Upper lobe of right lung (tissue), 1 donor: ENCODE results near the gene SLC6A14. TPM values are rescaled to one million over a fixed set of nuclear protein-coding genes. Genes with fewer than 3 reads are reported as not detected.

ENCODE experiments used
- ATAC-seq: fragments of 200-7000 bp; cut with Tn5 transposase; one replicate; pipeline ENCODE4 v1.9.1; 2020; ENCODE audit warnings: mild to moderate bottlenecking, moderate library complexity
- DNase-seq: peaks from one replicate; pipeline ENCODE4 v3.0.0-alpha.2; 2020
- H3K27ac ChIP-seq: fragments of 200-600 bp; one replicate; pipeline ENCODE4 v1.8.0; 2022
- H3K27me3 ChIP-seq: fragments of 200-600 bp; one replicate; pipeline ENCODE4 v1.8.0; 2022; ENCODE audit warnings: mild to moderate bottlenecking
- H3K36me3 ChIP-seq: fragments of 200-600 bp; one replicate; pipeline ENCODE4 v1.8.0; 2022
- H3K4me1 ChIP-seq: fragments of 200-600 bp; one replicate; pipeline ENCODE4 v1.8.0; 2022
- H3K4me3 ChIP-seq: fragments of 200-600 bp; one replicate; pipeline ENCODE4 v1.8.0; 2022; ENCODE audit warnings: mild to moderate bottlenecking
- H3K9me3 ChIP-seq: fragments of 200-600 bp; one replicate; pipeline ENCODE4 v1.8.0; 2022
- CTCF ChIP-seq: fragments of 200-600 bp; IDR thresholded peaks from one replicate; pipeline ENCODE4 v1.8.0; 2022; ENCODE audit warnings: antibody characterized with exemption
- intact Hi-C: fragments of 100-400 bp; cut with DNase I; formaldehyde crosslinking; loops from one replicate; pipeline ENCODE4 v1.11.0; 2022
- total RNA-seq: library from RNA; stranded (reverse); fragmentation: NEBNext Ultra II Directional; extraction: Animal tissue kit (Norgen Biotek cat#: 25700); gene quantifications from one replicate; pipeline ENCODE4 v1.2.1, GENCODE V29; 2021
- donor health status: DM: no; HTN: yes; CAD: no; lungs with severe emphysema.

The SLC6A14 gene
- total RNA-seq, 1 donor from 2014 or later, result 50.2 TPM

DNA sequence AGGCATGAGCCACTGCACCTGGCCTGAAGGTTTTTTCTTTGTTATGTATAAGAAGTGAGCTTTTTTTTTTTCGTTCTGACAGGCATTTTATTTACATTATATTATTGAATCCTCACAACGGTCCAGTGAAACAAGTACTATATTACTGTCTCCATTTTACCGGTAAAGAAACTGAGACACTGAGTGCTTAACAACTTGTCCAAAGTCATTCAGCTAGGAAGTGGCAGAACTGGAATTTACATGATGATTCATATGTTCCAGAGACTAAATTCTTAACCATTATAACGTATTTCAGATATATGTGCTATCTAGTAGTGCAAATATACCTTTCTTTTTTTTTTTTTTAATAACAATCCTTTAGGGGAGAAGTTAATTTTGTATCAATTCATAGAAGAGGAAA, 18.4 kb upstream of the SLC6A14 start:
- no peaks in the 10 kb centered on the region for H3K4me1 ChIP-seq
- ATAC-seq (no peak), DNase-seq (no peak)
- no peaks in the 10 kb centered on the region for H3K27me3 ChIP-seq
- intact Hi-C loops, result no loop called here
- no peak overlapping the region for H3K4me3 ChIP-seq
- TF ChIP-seq CTCF, result no peak
- H3K27ac ChIP-seq, result no peak overlapping the region
- H3K36me3 ChIP-seq, result no peaks in the 10 kb centered on the region
- H3K9me3 ChIP-seq, result no peaks in the 10 kb centered on the region

- Histone ChIP-seq H3K4me3 (no peak overlapping the region), H3K9me3 (no peaks in the 10 kb centered on the region), H3K36me3 (no peaks in the 10 kb centered on the region), H3K27ac (no peak overlapping the region), H3K4me1 (no peaks in the 10 kb centered on the region), H3K27me3 (no peaks in the 10 kb centered on the region)
- no peak for TF ChIP-seq CTCF
- DNase-seq (no peak), ATAC-seq (no peak)
- intact Hi-C loops, result no loop called here
Observed at GRCh38 chrX:116427978-116428377, 8.4 kb upstream of the SLC6A14 start.

- H3K27ac ChIP-seq, result no peak overlapping the region
- DNase-seq (no peak), ATAC-seq (no peak)
- H3K9me3 ChIP-seq, result no peaks in the 10 kb centered on the region
- intact Hi-C loops, result no loop called here
- H3K4me3 ChIP-seq, result no peak overlapping the region
- TF ChIP-seq CTCF, result no peak
- H3K27me3 ChIP-seq, result no peaks in the 10 kb centered on the region
- H3K36me3 ChIP-seq, result no peaks in the 10 kb centered on the region
- H3K4me1 ChIP-seq, result no peaks in the 10 kb centered on the region
Observed at GRCh38 chrX:116435597-116435996, 809 bp upstream of the SLC6A14 start.

- ATAC-seq, result no peak
- Histone ChIP-seq H3K27me3 (no peaks in the 10 kb centered on the region), H3K9me3 (no peaks in the 10 kb centered on the region), H3K4me3 (no peak overlapping the region), H3K27ac (no peak overlapping the region), H3K4me1 (no peaks in the 10 kb centered on the region), H3K36me3 (no peaks in the 10 kb centered on the region)
- no peak for TF ChIP-seq CTCF
- intact Hi-C loops, result no loop called here
- no peak for DNase-seq
Observed at GRCh38 chrX:116449156-116449555, 12.8 kb downstream of the SLC6A14 start.

- DNase-seq (no peak), ATAC-seq (no peak)
- no peak for TF ChIP-seq CTCF
- intact Hi-C loops, result no loop called here
- Histone ChIP-seq H3K4me1 (no peaks in the 10 kb centered on the region), H3K27ac (no peak within 1 kb of the TSS), H3K36me3 (no peaks in the 10 kb centered on the region), H3K27me3 (no peaks in the 10 kb centered on the region), H3K9me3 (no peaks in the 10 kb centered on the region), H3K4me3 (no peak within 1 kb of the TSS)
Observed at GRCh38 chrX:116462822-116463221, 26.4 kb downstream of the SLC6A14 start, which contains the start of gene CT83. Gene CT83 (minus strand): TSS chrX:116462976. CDS start chrX:116462856, 120 bp downstream.

DNA sequence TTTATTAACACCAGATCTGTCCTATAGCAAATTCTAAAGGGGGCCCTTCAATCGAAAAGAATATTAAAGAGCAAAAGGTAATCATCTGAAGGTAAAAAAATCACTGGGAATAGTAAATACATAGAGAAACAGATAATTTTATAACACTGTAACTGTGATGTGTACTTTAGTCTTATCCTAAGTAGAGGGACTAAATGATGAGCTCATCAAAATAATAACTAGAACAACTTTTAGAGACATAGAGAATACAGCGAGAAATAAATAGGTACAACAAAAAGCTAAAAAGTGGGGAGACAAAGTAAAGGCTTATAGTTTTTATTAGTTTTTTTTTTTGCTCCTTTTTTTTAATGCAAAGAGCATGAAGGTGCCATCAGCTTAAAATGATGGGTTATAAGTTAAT, 43.7 kb downstream of the SLC6A14 start:
- no peak overlapping the region for H3K4me3 ChIP-seq
- H3K4me1 ChIP-seq, result no peaks in the 10 kb centered on the region
- intact Hi-C loops, result no loop called here
- no peaks in the 10 kb centered on the region for H3K9me3 ChIP-seq
- ATAC-seq (no peak), DNase-seq (no peak)
- no peak overlapping the region for H3K27ac ChIP-seq
- TF ChIP-seq CTCF, result no peak
- H3K27me3 ChIP-seq, result no peaks in the 10 kb centered on the region
- H3K36me3 ChIP-seq, result no peaks in the 10 kb centered on the region
